ENCODE data around the gene CHRD. TPM values are rescaled to one million over a fixed set of nuclear protein-coding genes. Genes with fewer than 3 reads are reported as not detected.

CHRD gene
- total RNA-seq, 1 experiment from 2014 or later: 1.8 TPM

DNA sequence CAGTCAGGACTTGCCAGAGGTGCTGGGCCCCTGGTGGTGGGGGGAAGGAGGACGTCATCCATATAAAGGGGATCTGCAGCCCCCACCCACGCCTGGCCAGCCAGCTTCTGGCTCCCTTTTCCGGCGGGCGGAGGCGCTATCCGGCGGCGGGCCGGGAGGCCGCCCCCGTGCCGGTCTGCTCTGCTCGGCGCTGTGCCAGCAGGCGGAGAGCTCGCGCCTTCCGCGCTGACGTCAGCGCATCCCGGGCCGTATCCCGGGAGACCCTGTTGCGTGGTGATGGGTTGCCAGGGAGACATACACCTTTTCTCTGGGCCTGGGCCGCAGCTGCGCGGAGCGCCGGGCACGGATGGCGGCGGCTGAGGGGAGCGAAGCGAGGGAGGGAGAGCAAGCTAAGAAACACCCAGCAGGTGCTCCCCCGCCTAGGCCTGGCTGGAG is 41.3 kb upstream of the CHRD start:
- Histone ChIP-seq H3K4me1 (ENCODE audit: insufficient read depth, low read length) (no peaks in the 10 kb centered on the region), H4K91ac (ENCODE audit: insufficient read length, low read depth, low read length) (no peak overlapping the region), H3K4me2 (ENCODE audit: insufficient read depth, insufficient read length, low read length) (no peak overlapping the region), H2AK5ac (ENCODE audit: insufficient read length, low read length) (no peak overlapping the region), H4K20me1 (ENCODE audit: control insufficient read depth, insufficient read depth, insufficient read length) (peaks cover 4% of the 10 kb centered on the region), H3K23ac (ENCODE audit: insufficient read length, low read depth, low read length) (no peak overlapping the region), H3T11ph (ENCODE audit: low read length) (no peak overlapping the region), H2BK15ac (ENCODE audit: low read depth, low read length) (no peak overlapping the region), H2BK120ac (ENCODE audit: low read depth, low read length, poor library complexity, severe bottlenecking) (no peak overlapping the region), H3K9ac (ENCODE audit: extremely low read depth, insufficient read length, low read length) (no peak overlapping the region), H3K27ac (ENCODE audit: insufficient read length, low read depth, low read length) (no peak overlapping the region), H3K4ac (ENCODE audit: low read depth, low read length) (no peak overlapping the region), H3K27me3 (ENCODE audit: insufficient read depth, low read length) (no peaks in the 10 kb centered on the region), H4K8ac (replicated peaks; ENCODE audit: insufficient read length, low read depth, low read length) (no peak overlapping the region), H2BK20ac (ENCODE audit: low read depth, low read length, poor library complexity, severe bottlenecking) (no peak overlapping the region), H2BK5ac (ENCODE audit: insufficient read length, low read length) (no peak overlapping the region), H3K79me1 (ENCODE audit: insufficient read depth, low read depth, low read length, poor library complexity, severe bottlenecking) (no peaks in the 10 kb centered on the region), H3K14ac (ENCODE audit: insufficient read depth, low read length) (peak overlapping the region; percentile 18; the same call in 1 of the 2 replicates), H2BK12ac (ENCODE audit: insufficient read length, low read depth, low read length) (no peak overlapping the region), H3K18ac (ENCODE audit: insufficient read length, low read depth, low read length) (peak overlapping the region; percentile 75), H3K79me2 (ENCODE audit: insufficient read depth, low read length) (no peaks in the 10 kb centered on the region), H3K23me2 (ENCODE audit: insufficient read length, low read depth, low read length, poor library complexity, severe bottlenecking) (peaks cover 10% of the 10 kb centered on the region), H4K5ac (ENCODE audit: insufficient read length, low read depth, low read length) (no peak overlapping the region), H3K9me3 (ENCODE audit: control insufficient read depth, low read depth, low read length) (no peaks in the 10 kb centered on the region), H2AFZ (ENCODE audit: low read length) (no peak overlapping the region), H3K56ac (ENCODE audit: insufficient read length, low read depth, low read length) (no peak overlapping the region)
- peaks cover 34 to 37% of the 10 kb centered on the region in 2 experiments for H3K4me1 Mint-ChIP-seq
- H3K27me3 Mint-ChIP-seq (ENCODE audit: low read depth): no peaks in the 10 kb centered on the region; the same call in 1 of the 2 replicates
- no peaks in the 10 kb centered on the region; a peak in 1 of 5 replicates for H3K9me3 Mint-ChIP-seq
- DNase-seq: peak; percentile 93
- TF ChIP-seq, protein P1, sequence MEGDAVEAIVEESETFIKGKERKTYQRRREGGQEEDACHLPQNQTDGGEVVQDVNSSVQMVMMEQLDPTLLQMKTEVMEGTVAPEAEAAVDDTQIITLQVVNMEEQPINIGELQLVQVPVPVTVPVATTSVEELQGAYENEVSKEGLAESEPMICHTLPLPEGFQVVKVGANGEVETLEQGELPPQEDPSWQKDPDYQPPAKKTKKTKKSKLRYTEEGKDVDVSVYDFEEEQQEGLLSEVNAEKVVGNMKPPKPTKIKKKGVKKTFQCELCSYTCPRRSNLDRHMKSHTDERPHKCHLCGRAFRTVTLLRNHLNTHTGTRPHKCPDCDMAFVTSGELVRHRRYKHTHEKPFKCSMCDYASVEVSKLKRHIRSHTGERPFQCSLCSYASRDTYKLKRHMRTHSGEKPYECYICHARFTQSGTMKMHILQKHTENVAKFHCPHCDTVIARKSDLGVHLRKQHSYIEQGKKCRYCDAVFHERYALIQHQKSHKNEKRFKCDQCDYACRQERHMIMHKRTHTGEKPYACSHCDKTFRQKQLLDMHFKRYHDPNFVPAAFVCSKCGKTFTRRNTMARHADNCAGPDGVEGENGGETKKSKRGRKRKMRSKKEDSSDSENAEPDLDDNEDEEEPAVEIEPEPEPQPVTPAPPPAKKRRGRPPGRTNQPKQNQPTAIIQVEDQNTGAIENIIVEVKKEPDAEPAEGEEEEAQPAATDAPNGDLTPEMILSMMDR (conservative IDR thresholded peaks at IDR 0.05): peak; percentile 25; the same call in 1 of the 3 replicates
- peak overlapping the region in 2 of 3 experiments; percentile 6 to 90; a peak in 3 of 7 replicates for H3K27ac Mint-ChIP-seq
- H3K36me3 Mint-ChIP-seq (ENCODE audit: insufficient read depth in 1 of 3, low read depth in 3 of 3): peaks cover 20 to 42% (median 27%) of the 10 kb centered on the region in 3 experiments
- WGBS (ENCODE audit: extremely low coverage, insufficient read length, low lambda C conversion rate): no CpG with 5 or more reads among the region's 37 CpGs
- peak overlapping the region in 1 of 2 experiments; percentile 63; a peak in 3 of 5 replicates for H3K4me3 Mint-ChIP-seq
